HS-5 (cell line): ENCODE measurements around the gene GTF2E1.

Experiments
- DNase-seq: peaks from one replicate; pipeline ENCODE4 v3.0.0-alpha.2; 2012; ENCODE audit warnings: low read depth

GTF2E1 gene

DNA sequence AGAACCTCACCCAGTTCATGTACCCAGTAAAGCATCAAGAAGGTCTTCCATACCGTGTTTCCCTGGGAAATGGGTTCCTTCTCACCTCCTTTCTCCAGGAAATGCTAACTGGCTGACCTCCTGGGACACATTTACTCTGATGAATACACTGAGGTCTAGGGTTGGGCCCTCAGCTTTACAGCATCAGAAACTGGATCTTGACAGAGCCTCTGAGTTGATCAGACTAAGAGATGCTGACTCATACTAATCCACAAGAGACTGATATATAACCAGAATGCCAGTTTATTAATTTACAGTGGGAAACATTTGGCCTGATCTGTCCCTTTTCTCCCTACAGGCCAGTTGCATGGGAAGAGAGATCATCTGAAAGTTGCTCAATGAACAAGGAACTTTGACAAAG is 55.8 kb downstream of the GTF2E1 start:
- no peak for DNase-seq

DNA sequence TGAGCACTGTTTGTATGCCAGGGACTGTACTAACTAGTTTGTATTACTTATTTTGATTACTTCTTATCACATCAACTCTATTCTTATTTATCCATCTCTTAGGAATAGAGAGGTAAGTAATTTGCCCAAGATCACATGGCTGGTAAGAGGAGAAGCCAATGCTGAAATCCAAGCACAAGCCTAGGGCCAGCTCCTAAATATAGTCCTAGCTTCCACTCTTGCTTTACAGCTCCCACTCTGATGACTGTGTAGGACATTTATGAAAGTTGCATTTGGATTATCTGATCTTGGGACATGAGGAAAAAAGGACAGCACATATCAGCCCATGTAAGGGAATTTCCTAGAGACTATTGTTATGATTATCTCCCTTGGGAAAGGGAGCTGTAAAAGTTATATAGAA is 58.1 kb downstream of the GTF2E1 start:
- DNase-seq, result no peak

DNA sequence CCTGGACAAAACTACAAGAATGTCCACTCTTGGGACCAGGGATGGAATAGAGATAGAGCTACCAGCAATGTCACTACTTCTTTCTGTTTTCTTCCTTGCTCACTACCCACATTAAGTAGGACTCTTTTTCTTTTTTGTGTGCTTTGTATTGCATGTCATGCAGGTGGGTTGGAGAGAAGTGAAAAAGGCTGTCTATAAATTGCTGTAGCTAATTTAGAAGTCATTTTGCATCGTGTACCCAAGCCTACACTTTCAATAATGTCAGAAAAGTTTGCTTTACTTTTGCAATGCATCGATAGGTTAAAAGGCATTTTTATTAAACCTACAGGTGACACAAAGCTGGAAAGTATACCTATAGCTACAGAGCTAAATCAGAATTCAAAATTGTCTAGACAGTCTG is 58.9 kb downstream of the GTF2E1 start:
- DNase-seq, result no peak

DNA sequence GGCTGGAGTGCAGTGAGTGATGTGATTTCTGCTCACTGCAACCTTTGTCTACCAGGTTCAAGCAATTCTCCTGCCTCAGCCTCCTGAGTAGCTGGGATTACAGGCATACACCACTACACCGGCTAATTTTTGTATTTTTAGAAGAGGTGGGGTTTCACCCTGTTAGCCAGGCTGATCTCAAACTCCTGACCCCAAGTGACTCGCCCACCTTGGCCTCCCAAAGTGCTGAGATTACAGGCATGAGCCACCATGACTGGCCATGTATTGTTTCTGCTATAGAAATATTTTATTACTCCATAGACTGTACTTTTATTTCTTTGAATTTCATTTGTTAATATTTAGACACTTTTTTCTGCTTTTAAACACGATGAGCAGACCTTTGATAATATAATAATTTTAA is 60.4 kb downstream of the GTF2E1 start:
- no peak for DNase-seq

DNA sequence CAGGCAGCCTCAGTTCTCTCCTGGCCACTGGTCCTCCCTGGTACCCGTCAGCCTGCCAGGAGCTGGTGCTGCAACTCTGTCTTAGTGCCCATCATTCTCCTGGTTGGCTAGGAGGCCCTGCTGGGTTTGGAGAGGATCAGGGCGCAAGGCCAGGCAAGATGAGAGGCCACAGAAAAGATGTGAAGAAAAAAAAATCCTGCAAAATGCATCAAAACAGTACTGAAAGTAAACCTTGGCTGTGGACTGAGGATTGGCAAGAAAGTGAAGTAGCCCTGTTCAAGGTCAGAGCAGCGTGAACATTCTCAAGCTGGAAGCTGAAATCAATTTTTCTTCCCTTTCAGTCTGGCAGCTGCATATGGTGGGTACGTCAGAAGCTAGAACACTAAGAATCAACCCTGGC is 74.2 kb downstream of the GTF2E1 start:
- no peak for DNase-seq

DNA sequence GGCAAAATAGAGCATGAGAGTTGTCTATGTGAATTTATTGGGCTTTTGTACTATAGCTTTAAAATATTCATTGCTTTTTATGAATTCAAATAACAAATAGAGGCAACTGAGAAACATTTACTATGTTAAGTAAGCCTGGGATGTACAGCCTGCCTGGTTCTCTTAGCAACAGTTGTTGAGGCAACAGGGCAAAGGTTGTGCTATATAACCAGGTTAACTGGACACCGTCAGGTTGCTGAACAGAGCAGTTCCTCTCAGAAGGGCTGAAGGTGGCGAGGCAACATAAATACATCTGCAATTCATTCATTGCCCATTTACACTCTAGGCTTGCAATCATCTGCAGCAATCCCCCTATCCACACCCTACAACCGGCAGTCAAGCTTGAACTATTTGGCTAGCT is 78.2 kb downstream of the GTF2E1 start:
- no peak for DNase-seq

DNA sequence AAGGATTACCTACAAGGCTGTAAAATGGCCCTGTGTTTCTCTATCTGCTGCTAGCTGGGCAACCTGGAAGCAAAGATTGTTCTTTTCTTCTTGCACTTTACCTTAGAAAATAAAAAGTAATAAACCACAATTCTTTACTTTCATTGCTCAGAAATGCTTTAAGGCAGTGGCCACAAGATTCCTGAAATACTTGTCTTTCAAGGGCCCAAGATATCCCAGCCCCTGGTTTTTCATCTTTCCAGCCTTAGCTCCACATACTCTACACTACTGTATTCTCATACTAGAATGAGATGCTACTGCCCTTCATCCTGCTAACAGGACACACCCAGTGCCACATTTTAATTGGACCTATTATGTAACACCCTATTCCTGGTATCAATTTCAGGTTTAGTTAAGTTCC is 78.9 kb downstream of the GTF2E1 start:
- no peak for DNase-seq

DNA sequence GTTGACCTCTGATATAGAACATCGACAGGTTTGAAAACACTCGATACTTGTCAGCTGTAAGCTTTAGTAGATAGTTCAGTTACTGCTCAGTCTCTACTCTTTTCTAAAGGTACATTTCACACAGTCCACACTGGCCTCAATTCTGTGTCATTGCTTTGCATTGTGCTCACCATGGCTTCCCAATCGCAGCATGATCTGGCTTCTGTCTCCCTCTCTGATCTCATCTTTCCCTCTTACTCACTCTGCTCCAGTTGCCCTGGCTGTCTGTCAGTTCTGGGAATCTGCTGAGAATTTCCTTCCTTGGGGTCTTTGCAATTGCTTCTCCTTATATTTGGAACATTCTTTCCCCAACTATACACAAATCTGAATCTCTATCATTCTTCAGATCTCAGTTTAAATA is 80.6 kb downstream of the GTF2E1 start:
- DNase-seq, result no peak

DNA sequence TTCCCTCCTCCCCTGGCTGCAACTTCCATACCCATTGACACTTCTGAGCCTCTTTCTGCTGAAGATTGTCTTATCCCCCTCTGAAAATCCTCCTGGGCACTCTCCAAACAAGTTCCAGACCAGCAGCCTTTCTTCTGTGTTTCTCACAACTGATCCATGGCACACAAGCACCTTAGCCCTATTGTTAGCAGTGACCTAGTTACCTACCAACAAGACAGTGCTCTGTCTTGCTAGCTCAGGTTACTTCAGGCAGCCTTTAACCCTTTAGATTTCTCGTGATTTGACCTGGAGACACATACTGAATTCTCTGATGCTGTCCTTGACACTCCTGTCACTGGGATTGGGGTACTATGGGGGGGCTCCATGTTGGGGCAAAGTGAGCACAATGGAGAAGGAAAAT is 82.1 kb downstream of the GTF2E1 start:
- DNase-seq, result no peak

DNA sequence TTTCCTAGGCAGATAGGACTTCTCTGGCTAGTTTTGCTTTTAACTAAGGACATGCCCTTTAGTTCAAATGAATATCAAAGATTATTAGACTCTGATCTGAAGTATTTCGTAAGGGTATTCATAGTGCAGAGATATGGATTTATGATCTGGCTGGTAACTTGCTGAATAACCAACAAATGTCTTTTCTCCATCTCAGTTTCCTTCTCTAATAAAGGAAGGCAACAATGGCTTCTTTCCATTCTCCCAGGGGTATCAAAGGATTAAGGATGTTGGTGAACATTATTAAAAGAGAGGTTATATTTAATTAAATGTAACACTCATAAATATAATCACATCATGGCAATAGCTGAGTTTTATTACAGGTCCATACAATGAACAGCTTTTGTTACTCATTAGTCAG is 86.3 kb downstream of the GTF2E1 start:
- no peak for DNase-seq

DNA sequence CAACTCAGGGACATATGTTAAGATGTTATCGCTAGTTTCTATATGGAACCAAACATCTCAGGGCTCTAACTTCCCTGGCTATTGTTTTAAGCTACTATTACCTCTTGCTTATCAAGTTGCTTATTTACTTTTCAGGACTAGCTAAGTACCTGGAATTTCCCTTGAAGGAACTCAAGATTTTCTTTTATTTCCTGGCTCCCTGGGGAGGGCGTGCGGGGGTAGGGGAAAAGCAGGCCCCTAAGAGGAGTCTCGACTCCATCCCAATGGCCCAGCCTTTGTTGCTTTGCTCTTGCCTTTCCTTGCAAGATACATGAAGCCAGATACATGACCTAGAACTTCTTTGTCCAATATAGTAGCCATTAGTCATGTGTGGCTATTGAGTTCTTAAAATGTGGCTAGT is 88.5 kb downstream of the GTF2E1 start:
- no peak for DNase-seq
